NT2/D1 (cell line): Measurements from ENCODE around the gene NDUFAF8.

Experiments
- DNase-seq: peaks from one replicate; pipeline ENCODE4 v3.0.0-alpha.2; 2011; ENCODE audit warnings: low read depth, low spot score
- H3K27me3 ChIP-seq: 2 replicates; pipeline ENCODE4 v1.6.0; 2011; ENCODE audit warnings: mild to moderate bottlenecking; ENCODE audit not compliant: insufficient read length, insufficient read depth
- H3K36me3 ChIP-seq: 2 replicates; pipeline ENCODE4 v1.6.1; 2011; ENCODE audit warnings: mild to moderate bottlenecking, low read length, mixed read lengths; ENCODE audit not compliant: insufficient read depth, insufficient read length
- H3K4me1 ChIP-seq: 2 replicates; pipeline ENCODE4 v1.5.1; 2011; ENCODE audit not compliant: insufficient read depth, insufficient read length
- H3K4me3 ChIP-seq: 2 replicates; pipeline ENCODE4 v1.5.1; 2011; ENCODE audit warnings: low read depth; ENCODE audit not compliant: insufficient read length
- H3K9ac ChIP-seq: 2 replicates; pipeline ENCODE4 v1.6.0; 2011; ENCODE audit warnings: low read depth; ENCODE audit not compliant: insufficient read length
- H3K9me3 ChIP-seq: 2 replicates; pipeline ENCODE4 v1.5.1; 2011; ENCODE audit warnings: mild to moderate bottlenecking, low read length; ENCODE audit not compliant: insufficient read depth
- SUZ12 ChIP-seq: IDR thresholded peaks from 2 replicates; pipeline ENCODE4 v1.6.1; 2011; ENCODE audit not compliant: insufficient read length, insufficient read depth; ENCODE audit errors: extremely low read depth
- YY1 ChIP-seq: IDR thresholded peaks from 2 replicates; pipeline ENCODE4 v1.6.1; 2011; ENCODE audit not compliant: insufficient read length, insufficient read depth
- ZNF274 ChIP-seq: IDR thresholded peaks from 2 replicates; pipeline ENCODE4 v1.6.1; 2011; ENCODE audit warnings: mild to moderate bottlenecking, low read depth, low read length

Gene NDUFAF8

GRCh38 chr17:81277946-81278693 lies 39.0 kb downstream of the NDUFAF8 start:
- Histone ChIP-seq H3K9ac (no peak overlapping the region), H3K9me3 (no peaks in the 10 kb centered on the region), H3K4me3 (no peak overlapping the region), H3K4me1 (peaks cover 6% of the 10 kb centered on the region), H3K36me3 (peaks cover 81% of the 10 kb centered on the region), H3K27me3 (no peaks in the 10 kb centered on the region)
- TF ChIP-seq YY1 (no peak), ZNF274 (no peak), SUZ12 (no peak)
- DNase-seq, result no peak

GRCh38 chr17:81278831-81279230 lies 39.7 kb downstream of the NDUFAF8 start:
- H3K36me3 ChIP-seq, result peaks cover 78% of the 10 kb centered on the region
- peaks cover 6% of the 10 kb centered on the region for H3K4me1 ChIP-seq
- H3K9ac ChIP-seq, result no peak overlapping the region
- no peak for DNase-seq
- TF ChIP-seq SUZ12 (no peak), YY1 (no peak), ZNF274 (no peak)
- H3K27me3 ChIP-seq, result no peaks in the 10 kb centered on the region
- H3K9me3 ChIP-seq, result no peaks in the 10 kb centered on the region
- no peak overlapping the region for H3K4me3 ChIP-seq

- Histone ChIP-seq H3K27me3 (no peaks in the 10 kb centered on the region), H3K4me3 (no peak overlapping the region), H3K9ac (no peak overlapping the region), H3K36me3 (peaks cover 74% of the 10 kb centered on the region), H3K9me3 (no peaks in the 10 kb centered on the region), H3K4me1 (peaks cover 6% of the 10 kb centered on the region)
- TF ChIP-seq YY1, result no peak
- TF ChIP-seq SUZ12, result no peak
- TF ChIP-seq ZNF274, result no peak
- DNase-seq, result no peak
These were observed 40.5 kb downstream of the NDUFAF8 start for GRCh38 chr17:81279278-81280275.

GRCh38 chr17:81280571-81280970 lies 41.5 kb downstream of the NDUFAF8 start:
- H3K27me3 ChIP-seq, result no peaks in the 10 kb centered on the region
- H3K4me3 ChIP-seq, result no peak overlapping the region
- peaks cover 12% of the 10 kb centered on the region for H3K4me1 ChIP-seq
- no peak for TF ChIP-seq YY1
- TF ChIP-seq ZNF274, result no peak
- TF ChIP-seq SUZ12, result no peak
- no peak for DNase-seq
- no peak overlapping the region for H3K9ac ChIP-seq
- H3K36me3 ChIP-seq, result peaks cover 72% of the 10 kb centered on the region
- no peaks in the 10 kb centered on the region for H3K9me3 ChIP-seq

GRCh38 chr17:81282141-81282540 lies 43.0 kb downstream of the NDUFAF8 start:
- no peak for TF ChIP-seq YY1
- no peak for TF ChIP-seq ZNF274
- no peak for TF ChIP-seq SUZ12

GRCh38 chr17:81282876-81283275 lies 43.8 kb downstream of the NDUFAF8 start:
- Histone ChIP-seq H3K9ac (peak overlapping the region; percentile 32), H3K27me3 (no peaks in the 10 kb centered on the region), H3K9me3 (no peaks in the 10 kb centered on the region), H3K4me1 (peaks cover 16% of the 10 kb centered on the region), H3K4me3 (no peak overlapping the region), H3K36me3 (peaks cover 69% of the 10 kb centered on the region)
- TF ChIP-seq YY1, result no peak
- no peak for DNase-seq

More at GRCh38 chr17:81282141-81282540, 43.0 kb downstream of the NDUFAF8 start:
- Histone ChIP-seq H3K9ac (no peak overlapping the region), H3K4me3 (no peak overlapping the region), H3K4me1 (peaks cover 16% of the 10 kb centered on the region), H3K27me3 (no peaks in the 10 kb centered on the region), H3K9me3 (no peaks in the 10 kb centered on the region), H3K36me3 (peaks cover 68% of the 10 kb centered on the region)
- no peak for DNase-seq

GRCh38 chr17:81285179-81285878 lies 46.2 kb downstream of the NDUFAF8 start:
- H3K9ac ChIP-seq, result peak overlapping the region; percentile 64
- TF ChIP-seq ZNF274 (no peak), SUZ12 (no peak), YY1 (no peak)
- no peak overlapping the region for H3K4me3 ChIP-seq
- peaks cover 73% of the 10 kb centered on the region for H3K36me3 ChIP-seq
- H3K4me1 ChIP-seq, result peaks cover 16% of the 10 kb centered on the region
- DNase-seq, result no peak
- no peaks in the 10 kb centered on the region for H3K27me3 ChIP-seq
- H3K9me3 ChIP-seq, result no peaks in the 10 kb centered on the region
